Endothelial cell of umbilical vein (primary cell): ENCODE measurements around the gene PTOV1. TPM values are rescaled to one million over a fixed set of nuclear protein-coding genes. Genes with fewer than 3 reads are reported as not detected.

Experiments
- BruUV-seq: library from RNA; stranded (reverse); fragments of 400-500 nt; replicated peaks from 2 replicates; lab custom pipeline; 2021; lab: Mats Ljungman, UMichigan
- CTCF ChIA-PET: fragments of 300-600, 350-600 bp; sonication (Branson Sonifier 250); formaldehyde crosslinking; loops from one replicate; lab custom pipeline; 2021; ENCODE audit warnings: antibody characterized with exemption, inconsistent platforms; lab: Charles Lee
- POLR2A ChIA-PET: fragments of 300-600, 350-600 bp; sonication (Branson Sonifier 250); formaldehyde crosslinking; loops from one replicate; lab custom pipeline; 2021; ENCODE audit warnings: antibody characterized with exemption, inconsistent platforms; lab: Charles Lee
- DNase-seq: peaks from one replicate; pipeline ENCODE4 v3.0.0-alpha.2; 2011; ENCODE audit warnings: low read depth, low spot score
- FAIRE-seq: peaks from 2 replicates; lab custom pipeline; 2011; peaks lifted over from hg19 to GRCh38; lab: Jason Lieb, UNC
- H2AFZ ChIP-seq: 2 replicates; pipeline ENCODE4 v1.6.0; 2012; ENCODE audit warnings: low read depth, low read length, control low read depth, inconsistent platforms
- H3K27ac ChIP-seq: 2 replicates; pipeline ENCODE4 v1.5.1; 2011; ENCODE audit warnings: low read depth, mild to moderate bottlenecking, control low read depth, low read length, moderate library complexity; ENCODE audit not compliant: insufficient read depth
- H3K27me3 ChIP-seq, 2 experiments: 2 replicates each; pipeline versions ENCODE4 v1.6.0 to v1.6.1; 2011; ENCODE audit warnings: low read length in 2 of 2, mixed read lengths in 1 of 2; ENCODE audit not compliant: control insufficient read depth in 2 of 2, insufficient read depth in 2 of 2
- H3K36me3 ChIP-seq, 2 experiments: 2 replicates in 1 of 2; 3 replicates in 1 of 2; pipeline ENCODE4 v1.5.1; 2011; ENCODE audit warnings: low read length in 2 of 2, mild to moderate bottlenecking in 1 of 2, moderate library complexity in 1 of 2; ENCODE audit not compliant: control insufficient read depth in 2 of 2, insufficient read depth in 2 of 2; ENCODE audit errors: extremely low read depth in 1 of 2
- H3K4me1 ChIP-seq: 3 replicates; pipeline ENCODE4 v1.5.1; 2011; ENCODE audit warnings: mild to moderate bottlenecking, low read length; ENCODE audit not compliant: control insufficient read depth, insufficient read depth; ENCODE audit errors: extremely low read depth
- H3K4me2 ChIP-seq: 2 replicates; pipeline ENCODE4 v1.6.1; 2011; ENCODE audit warnings: low read length, control low read depth, mixed read lengths; ENCODE audit not compliant: insufficient read depth
- H3K4me3 ChIP-seq, 3 experiments: fragments of 200-600 bp in 1 of 3; sonication (generic), shearing (Covaris generic) in 1 of 3; replicated peaks in 1 of 3; 2 replicates each; pipeline ENCODE4 v1.5.1; 2011 to 2016; ENCODE audit warnings: control low read depth in 3 of 3, low read length in 3 of 3, mild to moderate bottlenecking in 2 of 3, inconsistent platforms in 1 of 3, low read depth in 1 of 3, moderate library complexity in 1 of 3; ENCODE audit not compliant: insufficient read depth in 1 of 3
- H3K79me2 ChIP-seq: 2 replicates; pipeline ENCODE4 v1.6.0; 2012; ENCODE audit warnings: low read length, inconsistent platforms; ENCODE audit not compliant: control insufficient read depth, insufficient read depth
- H3K9ac ChIP-seq: replicated peaks from 2 replicates; pipeline ENCODE3; 2011; ENCODE audit warnings: low read length, control low read depth; ENCODE audit not compliant: insufficient read depth; ENCODE audit errors: extremely low read depth
- H3K9me1 ChIP-seq: replicated peaks from 3 replicates; pipeline ENCODE4 v1.6.0; 2011; ENCODE audit warnings: mild to moderate bottlenecking, low read length; ENCODE audit not compliant: control insufficient read depth, insufficient read depth; ENCODE audit errors: extremely low read depth
- H3K9me3 ChIP-seq: replicated peaks from 2 replicates; pipeline ENCODE4 v1.5.1; 2012; ENCODE audit warnings: low read length, inconsistent platforms; ENCODE audit not compliant: control insufficient read depth, insufficient read depth
- H4K20me1 ChIP-seq: replicated peaks from 2 replicates; pipeline ENCODE3; 2011; ENCODE audit warnings: mild to moderate bottlenecking, low read length; ENCODE audit not compliant: control insufficient read depth, insufficient read depth; ENCODE audit errors: extremely low read depth
- CTCF ChIP-seq, 2 donors: IDR thresholded peaks; 1 replicate in 1 of 2; 2 replicates in 1 of 2; pipeline ENCODE4 v1.5.1; 2011; ENCODE audit warnings: low read length in 2 of 2, mild to moderate bottlenecking in 2 of 2, moderate library complexity in 2 of 2, control low read depth in 1 of 2, inconsistent platforms in 1 of 2, low read depth in 1 of 2; ENCODE audit not compliant: insufficient read depth in 1 of 2; ENCODE audit errors: extremely low read depth in 1 of 2
- EZH2 ChIP-seq: IDR thresholded peaks from 2 replicates; pipeline ENCODE4 v1.6.1; 2012; ENCODE audit warnings: borderline replicate concordance, low read depth, mild to moderate bottlenecking, moderate library complexity, low read length, inconsistent platforms; ENCODE audit not compliant: severe bottlenecking
- FOS ChIP-seq: IDR thresholded peaks from 2 replicates; pipeline ENCODE4 v1.6.1; 2011; ENCODE audit warnings: mild to moderate bottlenecking, low read length, moderate library complexity, borderline replicate concordance; ENCODE audit not compliant: insufficient read depth
- GATA2 ChIP-seq: IDR thresholded peaks from 2 replicates; pipeline ENCODE4 v1.7.0; 2011; ENCODE audit warnings: low read depth, mild to moderate bottlenecking, moderate library complexity, mixed read lengths, low read length; ENCODE audit not compliant: insufficient read length, insufficient read depth
- JUN ChIP-seq: IDR thresholded peaks from 2 replicates; pipeline ENCODE4 v1.6.1; 2011; ENCODE audit warnings: borderline replicate concordance, low read depth; ENCODE audit not compliant: insufficient read length, insufficient read depth
- MAX ChIP-seq: IDR thresholded peaks from 2 replicates; pipeline ENCODE4 v1.6.1; 2011; ENCODE audit not compliant: insufficient read depth, insufficient read length
- MYC ChIP-seq: IDR thresholded peaks from one replicate; pipeline ENCODE4 v1.6.1; 2011; ENCODE audit warnings: mild to moderate bottlenecking, low read depth, low read length
- POLR2A ChIP-seq: IDR thresholded peaks from 2 replicates; pipeline ENCODE4 v1.6.1; 2012; ENCODE audit warnings: low read depth, mild to moderate bottlenecking, control low read depth, low read length
- POLR2AphosphoS5 ChIP-seq: IDR thresholded peaks from 2 replicates; pipeline ENCODE4 v1.6.1; 2012; ENCODE audit warnings: low read depth, mild to moderate bottlenecking, control low read depth, low read length, moderate library complexity; ENCODE audit not compliant: insufficient read depth
- dilution Hi-C: fragments of 300-500 bp; cut with MboI; formaldehyde crosslinking; loops from one replicate; pipeline ENCODE4 v1.15.0; 2019; ENCODE audit warnings: low sequenced_read_pairs; ENCODE audit not compliant: extremely low pct_ligation_motif_present
- intact Hi-C: fragments of 100-400 bp; cut with micrococcal nuclease; formaldehyde crosslinking; loops from one replicate; pipeline ENCODE4 v1.10.0; 2022
- polyA plus RNA-seq, 4 experiments: library from polyadenylated mRNA; depleted of rRNA in 3 of 4; stranded (reverse) in 3 of 4; unstranded in 1 of 4; fragments of >200 nt; gene quantifications; 2 replicates each; pipeline versions ENCODE4 v1.2.1 to v1.2.3, GENCODE V29; 2011 to 2012; ENCODE audit warnings: missing spikeins in 1 of 4
- total RNA-seq: library from RNA; stranded (reverse); gene quantifications from 2 replicates; pipeline ENCODE4 v1.2.3, GENCODE V29; 2021

PTOV1 gene
- total and polyA plus RNA-seq, 2 donors (not counting 3 experiments of a cell fraction or from before 2014, with no cell fraction given): 116 to 184 TPM

- Histone ChIP-seq H3K9ac (no peak overlapping the region), H3K27me3 (no peaks in the 10 kb centered on the region), H3K9me3 (no peaks in the 10 kb centered on the region), H3K4me2 (no peak overlapping the region), H2AFZ (no peak overlapping the region), H3K9me1 (no peaks in the 10 kb centered on the region), H4K20me1 (no peaks in the 10 kb centered on the region), H3K27ac (no peak overlapping the region), H3K4me3 (no peak overlapping the region), H3K79me2 (no peaks in the 10 kb centered on the region), H3K4me1 (peaks cover 8% of the 10 kb centered on the region), H3K36me3 (peaks cover 13 to 56% of the 10 kb centered on the region in 2 experiments)
- dilution Hi-C loops: no loop called here
- no peak for DNase-seq
- TF ChIP-seq POLR2AphosphoS5: no peak
- TF ChIP-seq MYC: no peak
- TF ChIP-seq JUN: no peak
- TF ChIP-seq MAX: no peak
- TF ChIP-seq POLR2A: no peak
- no peak for TF ChIP-seq FOS
- no peak for TF ChIP-seq GATA2
- no peak for TF ChIP-seq EZH2
- TF ChIP-seq CTCF (IDR thresholded peaks at IDR 0.05; ENCODE audit: extremely low read depth in 1 of 2, insufficient read depth in 1 of 2, low read depth in 1 of 2, low read length in 2 of 2): no peak
- ChIA-PET CTCF (interaction anchor here (1.2 kb wide), 1 partner anchor 15 kb away, joined by 3 read pairs; the partner anchor contains the start of gene PTOV1), POLR2A (no interaction called here)
- intact Hi-C loops: no loop called here
- BruUV-seq: TSS peak; percentile 10
- no peak for FAIRE-seq
Measured at GRCh38 chr19:49835562-49835961, 15.4 kb upstream of the PTOV1 start.
